DND-41 (cell line): Measurements from ENCODE around the gene RPL35.

ENCODE experiments used
- ATAC-seq: fragments of 200-7000 bp; cut with Tn5 transposase; 3 replicates; pipeline ENCODE4 v1.9.1; 2021; ENCODE audit warnings: low read depth; ENCODE audit not compliant: insufficient read depth
- DNase-seq: peaks from one replicate; pipeline ENCODE4 v3.0.0-alpha.2; 2020
- H2AFZ ChIP-seq: 2 replicates; pipeline ENCODE4 v1.6.0; 2012; ENCODE audit warnings: low read depth, low read length
- H3K27ac ChIP-seq: 2 replicates; pipeline ENCODE4 v1.5.1; 2012; ENCODE audit warnings: low read length, inconsistent platforms
- H3K27me3 ChIP-seq: fragments of 200-600 bp; sonication (generic); 2 replicates; pipeline ENCODE4 v1.6.0; 2012; ENCODE audit warnings: low read length, mild to moderate bottlenecking, inconsistent platforms; ENCODE audit not compliant: insufficient read depth, poor library complexity
- H3K36me3 ChIP-seq: 2 replicates; pipeline ENCODE4 v1.5.1; 2012; ENCODE audit warnings: low read length, inconsistent platforms; ENCODE audit not compliant: insufficient read depth
- H3K4me1 ChIP-seq: 2 replicates; pipeline ENCODE4 v1.5.1; 2012; ENCODE audit warnings: mild to moderate bottlenecking, low read length; ENCODE audit not compliant: insufficient read depth
- H3K4me2 ChIP-seq: 2 replicates; pipeline ENCODE4 v1.6.0; 2012; ENCODE audit warnings: mild to moderate bottlenecking, moderate library complexity, low read length, inconsistent platforms; ENCODE audit not compliant: insufficient read depth
- H3K4me3 ChIP-seq, 2 experiments: fragments of 200-600 bp in 1 of 2; shearing (Covaris generic) in 1 of 2; 2 replicates each; pipeline ENCODE4 v1.5.1; 2012 to 2016; ENCODE audit warnings: inconsistent platforms in 2 of 2, low read length in 2 of 2, mild to moderate bottlenecking in 2 of 2, low read depth in 1 of 2, moderate library complexity in 1 of 2
- H3K79me2 ChIP-seq: 2 replicates; pipeline ENCODE4 v1.6.0; 2012; ENCODE audit warnings: low read length, inconsistent platforms; ENCODE audit not compliant: insufficient read depth
- H3K9ac ChIP-seq: 2 replicates; pipeline ENCODE4 v1.6.0; 2012; ENCODE audit warnings: low read depth, mild to moderate bottlenecking, inconsistent platforms, low read length, moderate library complexity
- H3K9me3 ChIP-seq: 2 replicates; pipeline ENCODE4 v1.5.1; 2012; ENCODE audit warnings: low read length, moderate library complexity, mild to moderate bottlenecking, inconsistent platforms; ENCODE audit not compliant: insufficient read depth, severe bottlenecking
- H4K20me1 ChIP-seq: 2 replicates; pipeline ENCODE4 v1.6.0; 2012; ENCODE audit warnings: low read length; ENCODE audit not compliant: insufficient read depth
- CTCF ChIP-seq: IDR thresholded peaks from 2 replicates; pipeline ENCODE4 v1.5.1; 2012; ENCODE audit warnings: borderline replicate concordance, low read length, moderate library complexity, mild to moderate bottlenecking; ENCODE audit not compliant: poor library complexity, severe bottlenecking; ENCODE audit errors: extremely low read depth
- EZH2 ChIP-seq: IDR thresholded peaks from 3 replicates; pipeline ENCODE4 v1.6.1; 2012; ENCODE audit warnings: borderline replicate concordance, low read depth, mild to moderate bottlenecking, moderate library complexity, low read length, inconsistent platforms; ENCODE audit not compliant: severe bottlenecking

RPL35 gene

GRCh38 chr9:124894035-124894740, 32.4 kb upstream of the RPL35 start:
- H4K20me1 ChIP-seq: no peaks in the 10 kb centered on the region
- DNase-seq (no peak), ATAC-seq (no peak)
- H3K4me2 ChIP-seq: no peak overlapping the region
- H3K4me1 ChIP-seq: no peaks in the 10 kb centered on the region
- no peak overlapping the region for H2AFZ ChIP-seq
- H3K27me3 ChIP-seq: no peaks in the 10 kb centered on the region
- no peak overlapping the region for H3K9ac ChIP-seq
- H3K36me3 ChIP-seq: peaks cover 65% of the 10 kb centered on the region
- no peak overlapping the region for H3K4me3 ChIP-seq
- no peak overlapping the region for H3K27ac ChIP-seq
- TF ChIP-seq EZH2: no peak
- no peak for TF ChIP-seq CTCF
- no peaks in the 10 kb centered on the region for H3K79me2 ChIP-seq
- no peaks in the 10 kb centered on the region for H3K9me3 ChIP-seq

- Histone ChIP-seq H3K27ac (no peak overlapping the region), H2AFZ (no peak overlapping the region), H3K4me1 (no peaks in the 10 kb centered on the region), H3K4me2 (no peak overlapping the region), H3K9me3 (no peaks in the 10 kb centered on the region), H3K27me3 (no peaks in the 10 kb centered on the region), H3K4me3 (no peak overlapping the region), H3K36me3 (peaks cover 76% of the 10 kb centered on the region), H3K9ac (no peak overlapping the region), H3K79me2 (no peaks in the 10 kb centered on the region), H4K20me1 (no peaks in the 10 kb centered on the region)
- TF ChIP-seq CTCF (no peak), EZH2 (no peak)
- ATAC-seq: no peak
- DNase-seq: no peak
These were observed 28.4 kb upstream of the RPL35 start for GRCh38 chr9:124890179-124890578.

- Histone ChIP-seq H3K4me3 (no peak overlapping the region), H3K36me3 (peaks cover 69% of the 10 kb centered on the region), H3K27me3 (no peaks in the 10 kb centered on the region), H3K79me2 (no peaks in the 10 kb centered on the region), H3K27ac (no peak overlapping the region), H4K20me1 (no peaks in the 10 kb centered on the region), H3K4me1 (no peaks in the 10 kb centered on the region), H3K9ac (no peak overlapping the region), H3K9me3 (no peaks in the 10 kb centered on the region), H2AFZ (no peak overlapping the region), H3K4me2 (no peak overlapping the region)
- ATAC-seq (no peak), DNase-seq (no peak)
- TF ChIP-seq CTCF (no peak), EZH2 (no peak)
These were observed 27.2 kb upstream of the RPL35 start for GRCh38 chr9:124889006-124889405.

- no peak overlapping the region for H3K4me2 ChIP-seq
- peaks cover 60% of the 10 kb centered on the region for H3K36me3 ChIP-seq
- TF ChIP-seq EZH2 (no peak), CTCF (no peak)
- DNase-seq (no peak), ATAC-seq (no peak)
- no peak overlapping the region for H2AFZ ChIP-seq
- no peaks in the 10 kb centered on the region for H3K79me2 ChIP-seq
- no peaks in the 10 kb centered on the region for H3K4me1 ChIP-seq
- no peaks in the 10 kb centered on the region for H3K27me3 ChIP-seq
- no peak overlapping the region for H3K4me3 ChIP-seq
- H4K20me1 ChIP-seq: no peaks in the 10 kb centered on the region
- H3K27ac ChIP-seq: no peak overlapping the region
- H3K9ac ChIP-seq: no peak overlapping the region
- no peaks in the 10 kb centered on the region for H3K9me3 ChIP-seq
These were observed 26.1 kb upstream of the RPL35 start for GRCh38 chr9:124887832-124888231.
